Measurements from ENCODE around the gene HSD11B1L. TPM values are rescaled to one million over a fixed set of nuclear protein-coding genes. Genes with fewer than 3 reads are reported as not detected.
"Not testable (repeated sequence)": the region's sequence is repeated elsewhere in the genome, so short reads cannot be mapped to it uniquely, and the experiment has no call there.

The HSD11B1L gene
- total RNA-seq, 1 donor from 2014 or later: 9.1 TPM

- DNase-seq (ENCODE audit: low read depth in 2 of 2): no peak
These were observed 46.7 kb downstream of the HSD11B1L start for GRCh38 chr19:5727453-5728050.

- DNase-seq (ENCODE audit: low read depth in 2 of 2): not testable (repeated sequence)
These were observed 52.3 kb downstream of the HSD11B1L start for GRCh38 chr19:5733172-5733571.

Other genes starting within 250 kb of the HSD11B1L start
- not detected in 2 replicates for gene ZNRF4, start 225.6 kb upstream of the HSD11B1L start, total RNA-seq
- under 0.01 and 0.20 TPM in 2 replicates for gene TINCR, start 113.1 kb upstream of the HSD11B1L start, total RNA-seq
- gene SAFB2, start 58.3 kb upstream of the HSD11B1L start, total RNA-seq: 16.6 and 24.2 TPM in 2 replicates
- gene SAFB, start 57.9 kb upstream of the HSD11B1L start, total RNA-seq: 27.9 and 38.5 TPM in 2 replicates
- gene MICOS13, start 511 bp upstream of the HSD11B1L start, total RNA-seq: 44.7 and 65.3 TPM in 2 replicates
- 763 and 989 TPM in 2 replicates for gene RPL36, start 9.3 kb downstream of the HSD11B1L start, total RNA-seq
- gene LONP1, start 39.1 kb downstream of the HSD11B1L start, total RNA-seq: 44.9 and 51.4 TPM in 2 replicates
- gene CATSPERD, start 39.6 kb downstream of the HSD11B1L start, total RNA-seq: not detected in 2 replicates
- 0.22 and 0.40 TPM in 2 replicates for gene PRR22, start 103.7 kb downstream of the HSD11B1L start, total RNA-seq
- 19.6 and 20.7 TPM in 2 replicates for gene DUS3L, start 110.1 kb downstream of the HSD11B1L start, total RNA-seq
- under 0.01 and 0.99 TPM in 2 replicates for gene NRTN, start 124.0 kb downstream of the HSD11B1L start, total RNA-seq
- gene FUT6, start 158.7 kb downstream of the HSD11B1L start, total RNA-seq: not detected in 2 replicates
- gene FUT3, start 170.4 kb downstream of the HSD11B1L start, total RNA-seq: not detected in 2 replicates
- gene FUT5, start 189.5 kb downstream of the HSD11B1L start, total RNA-seq: not detected in 2 replicates
- 219 and 282 TPM in 2 replicates for gene NDUFA11, start 222.8 kb downstream of the HSD11B1L start, total RNA-seq
- gene VMAC, start 223.8 kb downstream of the HSD11B1L start, total RNA-seq: 3.9 and 7.7 TPM in 2 replicates
- gene CAPS, start 233.2 kb downstream of the HSD11B1L start, total RNA-seq: 2.4 and 4.6 TPM in 2 replicates

All from lung microvascular endothelial cell (primary cell).